Testis (tissue), 3 donors: Measurements from ENCODE around the gene PLA2G4E. TPM values are rescaled to one million over a fixed set of nuclear protein-coding genes. Genes with fewer than 3 reads are reported as not detected.

Source experiments
- DNase-seq: peaks from one replicate; pipeline ENCODE4 v3.0.0-alpha.2; 2019
- H3K27ac ChIP-seq, 2 donors: fragments of 200-600 bp; sonication (generic); one replicate each; pipeline ENCODE4 v1.5.1; 2019
- H3K27me3 ChIP-seq: fragments of 200-600 bp; sonication (generic); one replicate; pipeline ENCODE4 v1.5.1; 2019
- H3K36me3 ChIP-seq: fragments of 200-600 bp; sonication (generic); one replicate; pipeline ENCODE4 v1.5.1; 2017; ENCODE audit warnings: low read depth; ENCODE audit errors: missing control alignments
- H3K4me1 ChIP-seq: fragments of 200-600 bp; sonication (generic); one replicate; pipeline ENCODE4 v1.5.1; 2019
- H3K4me3 ChIP-seq, 2 donors: fragments of 200-600 bp; sonication (generic); one replicate each; pipeline ENCODE4 v1.5.1; 2017 to 2019
- H3K9me3 ChIP-seq: fragments of 200-600 bp; sonication (generic); one replicate; pipeline ENCODE4 v1.5.1; 2017
- POLR2A ChIP-seq: fragments of 450-650 bp; IDR thresholded peaks from one replicate; pipeline ENCODE4 v1.6.1; 2017; ENCODE audit warnings: antibody characterized with exemption, mild to moderate bottlenecking, moderate library complexity
- WGBS, 2 donors: methylation state at CpG; one replicate each; pipeline ENCODE4 v1.1.5; 2018; 5-methylcytosine and 5-hydroxymethylcytosine counted together
- intact Hi-C: fragments of 100-400 bp; cut with DNase I; formaldehyde crosslinking; loops from one replicate; pipeline ENCODE4 v1.15.1; 2023; ENCODE audit warnings: low total_unique reads
- polyA plus RNA-seq: library from polyadenylated mRNA; stranded (reverse); fragments of 350-450 nt; fragmentation: Illumina TruSeq; extraction: RNeasy Lipid Tissue Mini Kit (QIAGEN cat#74804); gene quantifications from one replicate; pipeline ENCODE4 v1.2.3, GENCODE V29; 2014; ENCODE audit warnings: low read depth, low replicate concordance; ENCODE audit not compliant: insufficient read depth
- total RNA-seq, 2 donors: library from RNA; depleted of rRNA; stranded (reverse); fragments of >200 nt; gene quantifications; one replicate each; pipeline ENCODE4 v1.2.3, GENCODE V29; 2016
- TF ChIP-seq, protein P1 (sequence below), 3 experiments: fragments of 450-650 bp in 2 of 3; fragments of 200-600 bp in 1 of 3; sonication (generic) in 1 of 3; IDR thresholded peaks; one replicate each; pipeline ENCODE4 v1.5.1; 2016 to 2019; ENCODE audit warnings: antibody characterized with exemption in 3 of 3, mild to moderate bottlenecking in 2 of 3, moderate library complexity in 1 of 3

The PLA2G4E gene
- total and polyA plus RNA-seq, 3 donors from 2014 or later: 0.31 to 0.71 (median 0.67) TPM

GRCh38 chr15:42064271-42064670 is 43.4 kb upstream of the PLA2G4E start:
- whole genome bisulfite sequencing, 2 donors: 82 to 88% methylated on average over 4 of the region's 4 CpGs
- peak; percentile 10 for DNase-seq

DNA sequence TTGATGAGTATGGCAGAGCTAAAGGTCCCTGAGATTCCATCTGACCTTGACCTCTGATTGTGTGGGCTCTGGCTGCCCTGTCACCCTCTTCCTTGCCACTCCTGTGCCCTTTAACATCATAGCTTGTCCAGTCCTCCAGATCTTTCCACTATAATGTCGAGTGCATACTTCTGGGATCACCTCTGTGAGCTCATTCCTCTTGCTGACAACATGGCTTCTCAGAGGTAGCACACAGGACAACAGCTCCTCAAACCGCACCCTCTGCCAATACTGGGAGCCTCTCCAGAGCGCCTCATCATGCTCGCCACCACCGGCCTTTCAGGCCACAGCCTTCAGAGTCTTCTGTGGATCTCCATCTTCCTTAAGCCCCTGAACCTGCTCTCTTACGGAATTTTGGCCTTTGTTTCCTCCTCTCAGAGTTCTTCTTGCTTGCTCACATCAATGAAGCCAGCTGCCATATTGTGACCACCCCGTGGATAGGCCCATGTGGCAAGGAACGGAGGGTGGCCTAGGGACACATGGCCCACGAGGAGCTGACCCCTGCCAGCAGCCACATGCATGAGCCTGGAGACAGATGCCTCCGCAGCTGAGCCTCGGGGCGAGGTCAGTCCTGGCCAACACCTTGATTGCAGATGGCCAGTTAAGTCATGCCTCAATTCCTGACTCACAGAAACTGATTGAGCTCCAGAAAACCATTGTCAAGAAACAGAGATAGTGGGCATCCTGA is 42.4 kb upstream of the PLA2G4E start:
- intact Hi-C loops: no loop called here
- Histone ChIP-seq H3K4me1 (no peaks in the 10 kb centered on the region), H3K4me3 (no peak overlapping the region), H3K36me3 (no peaks in the 10 kb centered on the region), H3K9me3 (no peaks in the 10 kb centered on the region), H3K27me3 (no peaks in the 10 kb centered on the region), H3K27ac (no peak overlapping the region)
- peak; percentile 8 for DNase-seq
- whole genome bisulfite sequencing, 2 donors: 93 to 96% methylated on average over 12 of the region's 12 CpGs
- no peak for TF ChIP-seq POLR2A

More at GRCh38 chr15:42064271-42064670, 43.4 kb upstream of the PLA2G4E start:
- Histone ChIP-seq H3K36me3 (no peaks in the 10 kb centered on the region), H3K4me3 (no peak overlapping the region), H3K4me1 (no peaks in the 10 kb centered on the region), H3K27ac (no peak overlapping the region), H3K9me3 (no peaks in the 10 kb centered on the region), H3K27me3 (no peaks in the 10 kb centered on the region)
- intact Hi-C loops: no loop called here
- TF ChIP-seq, protein P1, sequence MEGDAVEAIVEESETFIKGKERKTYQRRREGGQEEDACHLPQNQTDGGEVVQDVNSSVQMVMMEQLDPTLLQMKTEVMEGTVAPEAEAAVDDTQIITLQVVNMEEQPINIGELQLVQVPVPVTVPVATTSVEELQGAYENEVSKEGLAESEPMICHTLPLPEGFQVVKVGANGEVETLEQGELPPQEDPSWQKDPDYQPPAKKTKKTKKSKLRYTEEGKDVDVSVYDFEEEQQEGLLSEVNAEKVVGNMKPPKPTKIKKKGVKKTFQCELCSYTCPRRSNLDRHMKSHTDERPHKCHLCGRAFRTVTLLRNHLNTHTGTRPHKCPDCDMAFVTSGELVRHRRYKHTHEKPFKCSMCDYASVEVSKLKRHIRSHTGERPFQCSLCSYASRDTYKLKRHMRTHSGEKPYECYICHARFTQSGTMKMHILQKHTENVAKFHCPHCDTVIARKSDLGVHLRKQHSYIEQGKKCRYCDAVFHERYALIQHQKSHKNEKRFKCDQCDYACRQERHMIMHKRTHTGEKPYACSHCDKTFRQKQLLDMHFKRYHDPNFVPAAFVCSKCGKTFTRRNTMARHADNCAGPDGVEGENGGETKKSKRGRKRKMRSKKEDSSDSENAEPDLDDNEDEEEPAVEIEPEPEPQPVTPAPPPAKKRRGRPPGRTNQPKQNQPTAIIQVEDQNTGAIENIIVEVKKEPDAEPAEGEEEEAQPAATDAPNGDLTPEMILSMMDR (IDR thresholded peaks at IDR 0.05): no peak
- no peak for TF ChIP-seq POLR2A

DNA sequence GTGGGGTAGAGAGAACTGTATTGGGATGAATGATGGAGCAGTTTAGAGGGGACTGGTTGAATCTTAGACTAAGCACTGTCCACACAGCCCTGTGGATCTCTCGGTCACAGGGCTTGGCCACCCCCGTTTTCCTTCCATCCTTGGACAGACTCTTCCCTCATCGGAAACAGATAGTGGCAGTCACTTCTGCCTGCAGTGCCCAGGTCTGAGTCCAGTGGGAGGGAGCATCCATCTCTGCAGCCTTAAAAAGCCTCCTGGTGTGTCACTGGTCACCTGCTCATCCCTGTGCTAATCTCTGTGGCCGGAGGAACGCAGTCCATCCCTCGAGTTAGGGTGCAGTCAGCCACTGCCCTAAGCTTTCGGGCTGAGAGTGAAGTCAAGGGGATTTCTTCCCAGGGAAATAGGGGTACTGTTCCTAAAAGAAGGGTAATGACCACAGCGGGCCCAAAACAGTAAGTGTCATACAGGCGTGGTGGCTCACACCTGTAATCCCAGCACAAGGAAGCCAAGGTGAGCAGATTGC is 41.5 kb upstream of the PLA2G4E start:
- H3K36me3 ChIP-seq: no peaks in the 10 kb centered on the region
- WGBS, 2 donors: 96% methylated on average over 9 of the region's 9 CpGs
- no peaks in the 10 kb centered on the region for H3K9me3 ChIP-seq
- H3K4me1 ChIP-seq: peaks cover 2% of the 10 kb centered on the region
- H3K27me3 ChIP-seq: no peaks in the 10 kb centered on the region
- TF ChIP-seq, protein P1 (IDR thresholded peaks at IDR 0.05): no peak
- TF ChIP-seq POLR2A: no peak
- H3K4me3 ChIP-seq: no peak overlapping the region
- intact Hi-C loops: no loop called here
- DNase-seq: peak; percentile 8
- no peak overlapping the region for H3K27ac ChIP-seq

- TF ChIP-seq, protein P1 (IDR thresholded peaks at IDR 0.05): no peak
- TF ChIP-seq POLR2A: no peak
- WGBS, 2 donors: 74 to 79% methylated on average over 5 of the region's 5 CpGs
Observed at GRCh38 chr15:42060797-42061196, 40.0 kb upstream of the PLA2G4E start.

GRCh38 chr15:42060477-42060763 is 39.6 kb upstream of the PLA2G4E start:
- WGBS, 2 donors: 80 to 91% methylated on average over 1 to 4 of the region's 4 CpGs
- TF ChIP-seq, protein P1 (IDR thresholded peaks at IDR 0.05): no peak
- TF ChIP-seq POLR2A: no peak
- Histone ChIP-seq H3K27ac (no peak overlapping the region), H3K4me1 (peaks cover 3% of the 10 kb centered on the region), H3K27me3 (no peaks in the 10 kb centered on the region), H3K9me3 (no peaks in the 10 kb centered on the region), H3K4me3 (no peak overlapping the region), H3K36me3 (no peaks in the 10 kb centered on the region)
- intact Hi-C loops: no loop called here
- DNase-seq: no peak

More at GRCh38 chr15:42060797-42061196, 40.0 kb upstream of the PLA2G4E start:
- intact Hi-C loops: no loop called here
- no peaks in the 10 kb centered on the region for H3K36me3 ChIP-seq
- no peak overlapping the region for H3K27ac ChIP-seq
- H3K9me3 ChIP-seq: no peaks in the 10 kb centered on the region
- H3K4me3 ChIP-seq: no peak overlapping the region
- DNase-seq: peak; percentile 10
- no peaks in the 10 kb centered on the region for H3K27me3 ChIP-seq
- peaks cover 3% of the 10 kb centered on the region for H3K4me1 ChIP-seq
